Measurements from ENCODE around the gene ARVCF.

ARVCF gene

GRCh38 chr22:19977296-19978243, 39.1 kb downstream of the ARVCF start:
- no peak overlapping the region for H3K27ac ChIP-seq
- no peak for DNase-seq (ENCODE audit: low read depth, low spot score)

DNA sequence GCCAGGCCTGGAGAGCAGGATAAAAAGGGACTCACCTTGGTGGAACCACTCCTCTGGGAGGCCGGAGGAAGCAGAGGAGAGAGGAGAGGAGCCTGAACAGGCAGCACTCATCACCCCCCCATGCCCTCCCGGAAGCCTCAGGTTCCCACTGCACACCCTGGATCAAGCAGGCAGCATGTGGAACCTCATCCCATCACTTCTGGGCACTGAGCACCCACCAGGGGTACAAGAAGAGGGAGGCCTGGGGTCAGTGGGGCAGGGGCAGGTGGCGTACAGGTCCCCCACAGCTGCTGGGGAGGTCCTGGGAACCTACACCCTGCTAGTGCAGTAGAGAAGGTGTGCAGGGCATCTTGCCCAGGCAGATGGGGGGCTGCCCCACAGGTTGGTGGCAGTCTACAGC, 40.0 kb downstream of the ARVCF start:
- no peak for DNase-seq (ENCODE audit: low read depth, low spot score)
- H3K27ac ChIP-seq = no peak overlapping the region

- DNase-seq (ENCODE audit: low read depth, low spot score) = no peak
- no peak overlapping the region for H3K27ac ChIP-seq
These were observed 41.0 kb downstream of the ARVCF start for GRCh38 chr22:19975707-19976035.

DNA sequence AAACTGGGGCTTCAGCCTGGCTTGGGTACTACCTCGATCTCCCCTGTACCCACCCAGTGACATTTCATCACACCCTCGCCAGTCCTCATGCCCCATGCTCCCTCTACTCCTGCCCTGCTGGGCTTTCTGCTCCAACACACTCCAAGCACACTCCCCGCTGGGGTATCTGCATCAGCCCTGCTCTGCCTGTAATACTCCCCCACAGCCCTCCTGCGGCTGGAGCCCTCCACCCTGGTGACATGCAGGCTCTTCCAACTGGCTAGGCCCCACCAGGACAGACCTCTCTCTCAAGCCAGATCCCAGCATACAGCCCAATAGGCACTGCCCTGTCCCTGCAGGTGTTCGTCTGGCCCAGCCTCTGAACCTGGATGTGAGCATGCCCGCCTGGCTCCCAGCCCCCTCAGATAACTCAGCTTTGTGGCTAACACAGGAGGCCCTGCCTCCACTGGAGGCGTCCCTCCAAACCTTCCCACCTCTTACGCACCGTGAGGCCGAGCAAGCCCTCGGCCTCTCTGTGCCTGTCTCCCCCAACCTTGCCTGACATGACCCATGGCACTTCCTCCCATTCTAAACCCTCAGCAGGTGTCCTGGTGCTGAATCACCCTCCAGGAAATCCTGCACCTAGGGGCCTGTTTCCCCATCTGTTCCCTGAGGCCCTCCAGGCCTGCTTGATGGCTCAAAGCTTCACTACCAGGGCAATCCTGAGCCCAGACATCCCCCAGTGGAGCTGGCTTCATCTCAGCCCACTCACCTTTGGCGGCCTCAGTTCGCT, 41.5 kb downstream of the ARVCF start:
- no peak for DNase-seq (ENCODE audit: low read depth, low spot score)
- H3K27ac ChIP-seq = no peak overlapping the region

GRCh38 chr22:19974268-19974861, 42.3 kb downstream of the ARVCF start:
- DNase-seq (ENCODE audit: low read depth, low spot score) = no peak
- H3K27ac ChIP-seq = no peak overlapping the region

DNA sequence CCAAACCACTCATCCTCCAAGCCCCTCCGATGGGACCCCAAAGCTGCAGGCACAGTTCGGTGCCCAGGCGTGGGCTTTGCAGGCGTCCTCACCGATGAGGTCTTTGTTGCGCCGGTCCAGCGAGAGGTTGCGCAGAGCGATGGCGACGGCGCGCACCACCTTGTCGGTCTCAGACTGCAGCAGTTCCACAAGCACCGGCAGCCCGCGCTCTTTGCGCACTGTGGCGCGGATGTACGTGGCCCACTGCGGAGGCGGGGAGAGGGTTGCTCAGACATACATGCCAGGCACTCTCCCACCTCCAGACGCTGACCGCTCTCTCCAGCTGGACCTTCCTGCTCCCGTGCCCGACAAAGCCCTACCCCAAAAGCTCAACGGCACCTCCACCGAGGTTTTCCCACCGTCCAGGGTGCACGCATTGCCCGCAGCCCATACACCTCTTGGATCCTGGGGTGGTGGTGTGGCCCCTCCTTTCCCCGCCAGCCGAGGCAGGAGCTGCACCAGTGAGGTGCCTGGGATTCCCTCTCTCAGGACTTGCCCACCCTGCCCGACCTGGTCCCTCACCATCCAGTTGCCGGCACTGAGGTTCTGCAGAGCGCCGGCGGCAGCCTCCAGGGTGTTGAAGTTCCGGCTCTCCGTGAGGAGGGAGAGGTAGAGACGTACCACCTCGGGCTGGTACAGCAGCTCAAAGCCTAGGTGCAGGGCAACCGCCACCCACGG, 42.9 kb downstream of the ARVCF start:
- H3K27ac ChIP-seq = no peak overlapping the region
- DNase-seq (ENCODE audit: low read depth, low spot score) = no peak

GRCh38 chr22:19972652-19973550, 43.7 kb downstream of the ARVCF start:
- no peak overlapping the region for H3K27ac ChIP-seq
- DNase-seq (ENCODE audit: low read depth, low spot score) = no peak

GRCh38 chr22:19972251-19972650, 44.4 kb downstream of the ARVCF start:
- no peak overlapping the region for H3K27ac ChIP-seq
- no peak for DNase-seq (ENCODE audit: low read depth, low spot score)

GRCh38 chr22:19971276-19972124, 45.1 kb downstream of the ARVCF start:
- DNase-seq (ENCODE audit: low read depth, low spot score) = no peak
- no peak overlapping the region for H3K27ac ChIP-seq

DNA sequence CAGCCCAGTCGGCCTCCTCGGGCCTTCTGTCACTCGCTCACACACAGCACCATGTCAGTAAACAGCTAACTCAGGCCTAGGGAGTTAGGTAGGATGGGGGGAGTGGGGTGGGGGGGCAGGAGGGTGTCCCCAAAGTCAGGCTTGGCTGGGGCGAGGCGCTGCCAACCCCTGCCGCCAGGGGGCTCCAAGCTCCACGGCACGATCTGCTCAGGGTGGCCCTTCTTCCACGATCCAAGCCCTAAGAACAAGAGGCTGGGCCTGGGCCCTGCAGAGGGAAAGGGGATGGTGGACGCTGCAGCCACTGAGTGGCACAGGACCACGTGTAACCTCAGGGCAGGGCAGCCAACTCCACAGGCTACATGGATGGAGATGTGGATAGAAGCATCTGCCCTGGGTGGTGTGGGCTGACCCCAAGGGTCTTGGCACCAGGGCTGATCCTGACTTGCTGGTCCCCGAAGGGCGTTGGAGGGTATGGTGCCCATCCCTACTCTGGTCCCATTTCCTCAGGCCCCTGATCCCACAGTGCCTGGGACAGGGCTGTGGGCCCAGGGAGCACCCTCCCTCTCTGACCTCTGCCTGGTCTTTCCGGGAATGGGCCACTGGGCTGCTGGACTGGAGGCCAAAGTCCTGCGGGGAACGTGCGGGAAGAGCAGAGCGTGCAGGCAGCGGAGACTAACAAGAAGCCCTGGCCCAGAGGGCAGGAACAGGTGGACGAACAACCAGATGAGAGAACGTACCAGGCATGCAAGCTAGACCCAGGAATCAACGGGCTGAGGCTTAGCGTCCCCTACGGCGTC, 45.9 kb downstream of the ARVCF start:
- DNase-seq (ENCODE audit: low read depth, low spot score) = no peak
- no peak overlapping the region for H3K27ac ChIP-seq

GRCh38 chr22:19970031-19970478, 46.6 kb downstream of the ARVCF start:
- no peak for DNase-seq (ENCODE audit: low read depth, low spot score)
- no peak overlapping the region for H3K27ac ChIP-seq

- H3K27ac ChIP-seq = no peak overlapping the region
- no peak for DNase-seq (ENCODE audit: low read depth, low spot score)
These were observed 47.3 kb downstream of the ARVCF start for GRCh38 chr22:19969141-19969928.

DNA sequence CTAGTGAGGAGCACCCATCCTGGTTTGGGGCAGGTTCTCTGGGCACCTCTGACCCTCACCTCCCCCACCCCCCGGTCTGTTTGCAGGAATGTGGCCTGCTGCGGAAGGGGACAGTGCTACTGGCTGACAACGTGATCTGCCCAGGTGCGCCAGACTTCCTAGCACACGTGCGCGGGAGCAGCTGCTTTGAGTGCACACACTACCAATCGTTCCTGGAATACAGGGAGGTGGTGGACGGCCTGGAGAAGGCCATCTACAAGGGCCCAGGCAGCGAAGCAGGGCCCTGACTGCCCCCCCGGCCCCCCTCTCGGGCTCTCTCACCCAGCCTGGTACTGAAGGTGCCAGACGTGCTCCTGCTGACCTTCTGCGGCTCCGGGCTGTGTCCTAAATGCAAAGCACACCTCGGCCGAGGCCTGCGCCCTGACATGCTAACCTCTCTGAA, 48.2 kb downstream of the ARVCF start:
- DNase-seq (ENCODE audit: low read depth, low spot score) = no peak
- H3K27ac ChIP-seq = no peak overlapping the region

GRCh38 chr22:19967850-19968449, 48.7 kb downstream of the ARVCF start:
- no peak for DNase-seq (ENCODE audit: low read depth, low spot score)
- H3K27ac ChIP-seq = no peak overlapping the region

- H3K27ac ChIP-seq = no peak overlapping the region
- no peak for DNase-seq (ENCODE audit: low read depth, low spot score)
These were observed 49.5 kb downstream of the ARVCF start for GRCh38 chr22:19966908-19967750.
